ENCODE measurements around the gene LZTS3.

LZTS3 gene

DNA sequence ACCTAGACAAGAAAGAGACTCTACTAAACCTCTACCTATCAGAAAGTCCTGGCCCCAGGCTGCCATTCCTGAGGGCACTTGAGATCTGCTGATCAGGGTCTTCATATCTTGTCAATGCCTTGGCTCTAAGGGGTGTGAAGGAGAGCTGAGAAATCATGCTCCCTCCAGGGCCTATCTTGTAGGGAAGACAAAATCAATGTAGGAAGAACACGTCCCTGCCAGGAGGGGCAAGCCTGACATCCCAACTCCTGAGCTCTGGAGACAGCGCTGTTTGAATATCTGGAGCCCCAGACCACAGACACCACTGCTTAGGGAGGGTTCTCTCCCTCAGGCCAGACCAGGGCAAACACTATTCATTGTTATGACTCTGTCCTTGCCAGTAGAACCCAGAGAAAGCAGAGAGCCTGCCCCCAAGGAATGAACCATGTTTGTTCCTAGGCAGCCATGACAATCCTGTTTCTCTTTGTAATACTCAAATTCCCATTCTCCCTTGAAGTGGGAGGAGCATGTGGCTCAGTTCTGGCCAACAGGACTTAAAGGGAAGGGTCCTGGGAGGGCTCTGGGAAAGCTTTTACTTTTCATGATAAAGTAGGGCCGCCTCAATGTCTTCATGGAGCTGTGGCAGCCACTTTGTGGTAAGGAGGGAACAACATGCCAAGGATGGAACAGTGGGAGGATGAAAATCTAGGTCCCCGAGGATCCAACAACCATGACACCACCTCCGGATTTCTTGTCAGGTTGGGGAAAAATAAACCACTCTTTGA is 11.9 kb downstream of the LZTS3 start:
- Histone ChIP-seq H3F3A (ENCODE audit: control insufficient read depth, insufficient read depth) (no peaks in the 10 kb centered on the region), H3K4me1 (ENCODE audit: control insufficient read depth, low read length) (peaks cover 25% of the 10 kb centered on the region), H3K9me2 (replicated peaks; ENCODE audit: control insufficient read depth, low read length) (no peaks in the 10 kb centered on the region), H3K79me2 (ENCODE audit: control insufficient read depth, low read length) (peaks cover 37% of the 10 kb centered on the region), H3K4me2 (ENCODE audit: low read length) (no peak overlapping the region), H3K9me3 (ENCODE audit: control insufficient read depth, insufficient read depth, low read length) (no peaks in the 10 kb centered on the region), H3K36me3 (ENCODE audit: control insufficient read depth, low read length) (peaks cover 17% of the 10 kb centered on the region), H3K27ac (ENCODE audit: low read depth, low read length) (no peak overlapping the region), H3K27me3 (ENCODE audit: control insufficient read depth, low read length) (no peaks in the 10 kb centered on the region), H4K20me1 (ENCODE audit: control insufficient read depth, insufficient read depth, low read depth, low read length) (peaks cover 15% of the 10 kb centered on the region), H3K4me3 (ENCODE audit: low read length) (no peak overlapping the region)
- no peak for TF ChIP-seq CTCF (IDR thresholded peaks at IDR 0.05; ENCODE audit: low read depth, low read length, poor library complexity, severe bottlenecking)
- TF ChIP-seq EZH2phosphoT487 (IDR thresholded peaks at IDR 0.05; ENCODE audit: borderline replicate concordance, low read length) = no peak

GRCh38 chr20:3160418-3160817 is 12.9 kb downstream of the LZTS3 start:
- no peaks in the 10 kb centered on the region for H3K9me3 ChIP-seq (ENCODE audit: control insufficient read depth, insufficient read depth, low read length)
- H3K9me2 ChIP-seq (replicated peaks; ENCODE audit: control insufficient read depth, low read length) = no peaks in the 10 kb centered on the region
- H3K36me3 ChIP-seq (ENCODE audit: control insufficient read depth, low read length) = peaks cover 24% of the 10 kb centered on the region
- peaks cover 35% of the 10 kb centered on the region for H3K4me1 ChIP-seq (ENCODE audit: control insufficient read depth, low read length)
- H3K4me2 ChIP-seq (ENCODE audit: low read length) = peak overlapping the region; percentile 86
- H4K20me1 ChIP-seq (ENCODE audit: control insufficient read depth, insufficient read depth, low read depth, low read length) = peaks cover 20% of the 10 kb centered on the region
- TF ChIP-seq CTCF (IDR thresholded peaks at IDR 0.05; ENCODE audit: low read depth, low read length, poor library complexity, severe bottlenecking) (no peak), EZH2phosphoT487 (IDR thresholded peaks at IDR 0.05; ENCODE audit: borderline replicate concordance, low read length) (no peak)
- peak overlapping the region; percentile 99 for H3K4me3 ChIP-seq (ENCODE audit: low read length)
- H3F3A ChIP-seq (ENCODE audit: control insufficient read depth, insufficient read depth) = no peaks in the 10 kb centered on the region
- H3K79me2 ChIP-seq (ENCODE audit: control insufficient read depth, low read length) = peaks cover 47% of the 10 kb centered on the region
- no peak overlapping the region for H3K27ac ChIP-seq (ENCODE audit: low read depth, low read length)
- H3K27me3 ChIP-seq (ENCODE audit: control insufficient read depth, low read length) = no peaks in the 10 kb centered on the region

DNA sequence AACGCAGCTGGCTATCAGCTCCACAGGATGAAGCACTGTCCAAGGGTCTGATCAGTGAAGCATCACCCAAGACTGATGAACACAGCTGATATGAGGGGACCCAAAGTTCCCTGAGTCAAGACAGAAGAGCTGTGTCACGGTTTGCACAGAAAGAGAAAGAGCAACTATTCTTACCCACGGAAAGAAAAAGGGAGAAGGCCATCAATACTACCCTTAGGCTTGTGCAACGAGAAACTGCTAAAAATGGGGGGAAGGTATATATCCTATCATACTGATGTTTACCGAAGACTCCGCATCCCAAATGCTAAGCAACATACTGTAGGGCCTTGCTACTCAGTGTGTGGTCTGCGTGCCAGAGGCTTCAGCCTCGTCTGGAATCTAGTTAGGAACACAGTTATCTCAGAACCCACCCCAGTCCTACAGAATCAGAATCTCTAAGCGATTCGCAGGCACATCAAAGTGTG is 14.3 kb downstream of the LZTS3 start:
- H3K4me3 ChIP-seq (ENCODE audit: low read length) = peak overlapping the region; percentile 99
- H3K27ac ChIP-seq (ENCODE audit: low read depth, low read length) = peak overlapping the region; percentile 41
- H3K27me3 ChIP-seq (ENCODE audit: control insufficient read depth, low read length) = no peaks in the 10 kb centered on the region
- no peaks in the 10 kb centered on the region; the same call in 1 of the 2 replicates for H3F3A ChIP-seq (ENCODE audit: control insufficient read depth, insufficient read depth)
- peaks cover 20% of the 10 kb centered on the region for H4K20me1 ChIP-seq (ENCODE audit: control insufficient read depth, insufficient read depth, low read depth, low read length)
- H3K9me2 ChIP-seq (replicated peaks; ENCODE audit: control insufficient read depth, low read length) = no peaks in the 10 kb centered on the region
- peaks cover 57% of the 10 kb centered on the region for H3K79me2 ChIP-seq (ENCODE audit: control insufficient read depth, low read length)
- H3K36me3 ChIP-seq (ENCODE audit: control insufficient read depth, low read length) = peaks cover 31% of the 10 kb centered on the region
- H3K4me1 ChIP-seq (ENCODE audit: control insufficient read depth, low read length) = peaks cover 37% of the 10 kb centered on the region
- no peak for TF ChIP-seq EZH2phosphoT487 (IDR thresholded peaks at IDR 0.05; ENCODE audit: borderline replicate concordance, low read length)
- TF ChIP-seq CTCF (IDR thresholded peaks at IDR 0.05; ENCODE audit: low read depth, low read length, poor library complexity, severe bottlenecking) = no peak
- peak overlapping the region; percentile 86 for H3K4me2 ChIP-seq (ENCODE audit: low read length)
- no peaks in the 10 kb centered on the region for H3K9me3 ChIP-seq (ENCODE audit: control insufficient read depth, insufficient read depth, low read length)

Measured in DOHH2 (cell line).